ENCODE data around the gene GABPB2. TPM values are rescaled to one million over a fixed set of nuclear protein-coding genes. Genes with fewer than 3 reads are reported as not detected.

The GABPB2 gene
- total and polyA plus RNA-seq, 2 of the 13 experiments (the other 11 are each of a cell fraction or from before 2014, with no cell fraction given), result 0.09 TPM; not detected in 1

DNA sequence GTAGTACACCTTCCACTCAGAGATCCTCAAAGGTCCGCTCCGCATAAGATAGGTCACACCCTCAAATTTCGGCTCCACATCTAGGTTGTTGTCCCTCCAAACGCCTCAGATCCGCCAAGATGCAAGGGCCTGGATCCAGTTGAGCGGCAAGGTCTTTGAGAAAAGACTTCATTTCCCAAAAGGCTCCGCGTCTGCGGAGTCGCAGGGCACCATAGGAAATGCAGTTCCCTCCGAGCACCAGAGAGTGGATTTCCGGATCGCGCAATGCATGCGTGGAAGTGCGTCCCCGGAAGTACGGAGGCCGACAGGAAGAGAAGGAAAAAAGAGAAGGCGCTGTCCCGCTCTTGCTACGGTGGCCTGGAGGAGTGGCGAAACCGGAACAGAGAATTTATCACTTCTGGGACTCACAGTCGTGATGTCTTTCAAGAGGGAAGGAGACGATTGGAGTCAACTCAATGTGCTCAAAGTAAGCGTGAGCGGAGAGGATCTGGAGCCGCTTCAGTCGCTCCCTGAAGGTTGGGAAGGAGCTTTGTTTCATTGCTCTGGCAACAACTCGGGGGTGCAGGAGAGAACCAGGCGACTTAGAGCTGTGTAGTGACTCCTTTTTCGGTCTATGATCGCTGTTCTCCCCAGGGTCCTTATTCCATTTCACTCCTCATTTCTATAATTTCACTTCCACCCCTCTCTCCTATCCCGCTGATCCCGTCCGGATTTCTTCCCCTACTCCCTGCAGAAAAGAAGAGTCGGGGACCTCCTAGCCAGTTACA, 95.4 kb downstream of the GABPB2 start, which contains the start of the genes LYSMD1 and SCNM1 (continued):
- TF ChIP-seq, protein P1, sequence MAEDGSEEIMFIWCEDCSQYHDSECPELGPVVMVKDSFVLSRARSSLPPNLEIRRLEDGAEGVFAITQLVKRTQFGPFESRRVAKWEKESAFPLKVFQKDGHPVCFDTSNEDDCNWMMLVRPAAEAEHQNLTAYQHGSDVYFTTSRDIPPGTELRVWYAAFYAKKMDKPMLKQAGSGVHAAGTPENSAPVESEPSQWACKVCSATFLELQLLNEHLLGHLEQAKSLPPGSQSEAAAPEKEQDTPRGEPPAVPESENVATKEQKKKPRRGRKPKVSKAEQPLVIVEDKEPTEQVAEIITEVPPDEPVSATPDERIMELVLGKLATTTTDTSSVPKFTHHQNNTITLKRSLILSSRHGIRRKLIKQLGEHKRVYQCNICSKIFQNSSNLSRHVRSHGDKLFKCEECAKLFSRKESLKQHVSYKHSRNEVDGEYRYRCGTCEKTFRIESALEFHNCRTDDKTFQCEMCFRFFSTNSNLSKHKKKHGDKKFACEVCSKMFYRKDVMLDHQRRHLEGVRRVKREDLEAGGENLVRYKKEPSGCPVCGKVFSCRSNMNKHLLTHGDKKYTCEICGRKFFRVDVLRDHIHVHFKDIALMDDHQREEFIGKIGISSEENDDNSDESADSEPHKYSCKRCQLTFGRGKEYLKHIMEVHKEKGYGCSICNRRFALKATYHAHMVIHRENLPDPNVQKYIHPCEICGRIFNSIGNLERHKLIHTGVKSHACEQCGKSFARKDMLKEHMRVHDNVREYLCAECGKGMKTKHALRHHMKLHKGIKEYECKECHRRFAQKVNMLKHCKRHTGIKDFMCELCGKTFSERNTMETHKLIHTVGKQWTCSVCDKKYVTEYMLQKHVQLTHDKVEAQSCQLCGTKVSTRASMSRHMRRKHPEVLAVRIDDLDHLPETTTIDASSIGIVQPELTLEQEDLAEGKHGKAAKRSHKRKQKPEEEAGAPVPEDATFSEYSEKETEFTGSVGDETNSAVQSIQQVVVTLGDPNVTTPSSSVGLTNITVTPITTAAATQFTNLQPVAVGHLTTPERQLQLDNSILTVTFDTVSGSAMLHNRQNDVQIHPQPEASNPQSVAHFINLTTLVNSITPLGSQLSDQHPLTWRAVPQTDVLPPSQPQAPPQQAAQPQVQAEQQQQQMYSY (CRISPR knock-in tag; IDR thresholded peaks at IDR 0.05), result no peak; the same call in 1 of the 2 replicates
- TF ChIP-seq, protein P2, sequence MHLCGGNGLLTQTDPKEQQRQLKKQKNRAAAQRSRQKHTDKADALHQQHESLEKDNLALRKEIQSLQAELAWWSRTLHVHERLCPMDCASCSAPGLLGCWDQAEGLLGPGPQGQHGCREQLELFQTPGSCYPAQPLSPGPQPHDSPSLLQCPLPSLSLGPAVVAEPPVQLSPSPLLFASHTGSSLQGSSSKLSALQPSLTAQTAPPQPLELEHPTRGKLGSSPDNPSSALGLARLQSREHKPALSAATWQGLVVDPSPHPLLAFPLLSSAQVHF (CRISPR knock-in tag; IDR thresholded peaks at IDR 0.05), result no peak
- TF ChIP-seq PAWR (CRISPR knock-in tag; IDR thresholded peaks at IDR 0.05; ENCODE audit: borderline replicate concordance) (no peak), ZNF878 (CRISPR knock-in tag; IDR thresholded peaks at IDR 0.05) (no peak), HNRNPUL1 (IDR thresholded peaks at IDR 0.05; ENCODE audit: low read depth, low read length) (no peak), ETV5 (CRISPR knock-in tag; IDR thresholded peaks at IDR 0.05; ENCODE audit: borderline replicate concordance) (peak; percentile 99)
- TF ChIP-seq, protein P3, sequence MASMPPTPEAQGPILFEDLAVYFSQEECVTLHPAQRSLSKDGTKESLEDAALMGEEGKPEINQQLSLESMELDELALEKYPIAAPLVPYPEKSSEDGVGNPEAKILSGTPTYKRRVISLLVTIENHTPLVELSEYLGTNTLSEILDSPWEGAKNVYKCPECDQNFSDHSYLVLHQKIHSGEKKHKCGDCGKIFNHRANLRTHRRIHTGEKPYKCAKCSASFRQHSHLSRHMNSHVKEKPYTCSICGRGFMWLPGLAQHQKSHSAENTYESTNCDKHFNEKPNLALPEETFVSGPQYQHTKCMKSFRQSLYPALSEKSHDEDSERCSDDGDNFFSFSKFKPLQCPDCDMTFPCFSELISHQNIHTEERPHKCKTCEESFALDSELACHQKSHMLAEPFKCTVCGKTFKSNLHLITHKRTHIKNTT (CRISPR knock-in tag; IDR thresholded peaks at IDR 0.05), result peak; percentile 95
